Uterus (tissue), 4 donors: ENCODE results near the gene SEC63. TPM values are rescaled to one million over a fixed set of nuclear protein-coding genes. Genes with fewer than 3 reads are reported as not detected.
"Not testable (repeated sequence)": the region's sequence is repeated elsewhere in the genome, so short reads cannot be mapped to it uniquely, and the experiment has no call there.

Experiments
- DNase-seq, 2 donors: peaks; one replicate each; pipeline ENCODE4 v3.0.0-alpha.2; 2019 to 2020
- H3K27ac ChIP-seq, 2 donors: fragments of 200-600 bp; sonication (generic); 1 replicate in 1 of 2; 2 replicates in 1 of 2; pipeline ENCODE4 v1.5.1; 2016 to 2018
- H3K27me3 ChIP-seq, 2 donors: fragments of 200-600 bp; sonication (generic); one replicate each; pipeline ENCODE4 v1.5.1; 2018 to 2019; ENCODE audit warnings: control low read depth in 1 of 2
- H3K36me3 ChIP-seq, 2 donors: fragments of 200-600 bp; sonication (generic); one replicate each; pipeline ENCODE4 v1.5.1; 2019; ENCODE audit warnings: control low read depth in 1 of 2
- H3K4me1 ChIP-seq, 2 donors: fragments of 200-600 bp; sonication (generic); one replicate each; pipeline ENCODE4 v1.5.1; 2018 to 2019; ENCODE audit warnings: control low read depth in 1 of 2
- H3K4me3 ChIP-seq, 2 donors: fragments of 200-600 bp; sonication (generic); 1 replicate in 1 of 2; 2 replicates in 1 of 2; pipeline ENCODE4 v1.5.1; 2018 to 2019; ENCODE audit warnings: mild to moderate bottlenecking in 1 of 2
- H3K9me3 ChIP-seq, 2 donors: fragments of 200-600 bp; sonication (generic); one replicate each; pipeline ENCODE4 v1.5.1; 2019; ENCODE audit warnings: control low read depth in 1 of 2
- POLR2A ChIP-seq, 2 donors: fragments of 450-650 bp; IDR thresholded peaks; one replicate each; pipeline ENCODE4 v1.6.1; 2016; ENCODE audit warnings: antibody characterized with exemption in 2 of 2, mild to moderate bottlenecking in 1 of 2, moderate library complexity in 1 of 2
- intact Hi-C: fragments of 100-400 bp; cut with DNase I; formaldehyde crosslinking; loops from one replicate; pipeline ENCODE4 v1.15.1; 2023; ENCODE audit warnings: low total_unique reads
- total RNA-seq, 4 donors: library from RNA; depleted of rRNA in 3 of 4; stranded (reverse); fragments of >200 nt in 3 of 4; gene quantifications; one replicate each; pipeline versions ENCODE4 v1.1.0 to v1.2.4, GENCODE V29; 2014 to 2023
- TF ChIP-seq, protein P1 (sequence below), 4 experiments: fragments of 200-600 bp in 2 of 4; fragments of 450-650 bp in 2 of 4; sonication (generic) in 2 of 4; IDR thresholded peaks; one replicate each; pipeline ENCODE4 v1.5.1; 2016 to 2019; ENCODE audit warnings: antibody characterized with exemption in 4 of 4, mild to moderate bottlenecking in 2 of 4, moderate library complexity in 1 of 4
- donor health status: DM: yes; HTN: yes; CAD: no.

Gene SEC63
- total RNA-seq, 4 donors from 2014 or later, result 24.8 to 134 (median 44.4) TPM

DNA sequence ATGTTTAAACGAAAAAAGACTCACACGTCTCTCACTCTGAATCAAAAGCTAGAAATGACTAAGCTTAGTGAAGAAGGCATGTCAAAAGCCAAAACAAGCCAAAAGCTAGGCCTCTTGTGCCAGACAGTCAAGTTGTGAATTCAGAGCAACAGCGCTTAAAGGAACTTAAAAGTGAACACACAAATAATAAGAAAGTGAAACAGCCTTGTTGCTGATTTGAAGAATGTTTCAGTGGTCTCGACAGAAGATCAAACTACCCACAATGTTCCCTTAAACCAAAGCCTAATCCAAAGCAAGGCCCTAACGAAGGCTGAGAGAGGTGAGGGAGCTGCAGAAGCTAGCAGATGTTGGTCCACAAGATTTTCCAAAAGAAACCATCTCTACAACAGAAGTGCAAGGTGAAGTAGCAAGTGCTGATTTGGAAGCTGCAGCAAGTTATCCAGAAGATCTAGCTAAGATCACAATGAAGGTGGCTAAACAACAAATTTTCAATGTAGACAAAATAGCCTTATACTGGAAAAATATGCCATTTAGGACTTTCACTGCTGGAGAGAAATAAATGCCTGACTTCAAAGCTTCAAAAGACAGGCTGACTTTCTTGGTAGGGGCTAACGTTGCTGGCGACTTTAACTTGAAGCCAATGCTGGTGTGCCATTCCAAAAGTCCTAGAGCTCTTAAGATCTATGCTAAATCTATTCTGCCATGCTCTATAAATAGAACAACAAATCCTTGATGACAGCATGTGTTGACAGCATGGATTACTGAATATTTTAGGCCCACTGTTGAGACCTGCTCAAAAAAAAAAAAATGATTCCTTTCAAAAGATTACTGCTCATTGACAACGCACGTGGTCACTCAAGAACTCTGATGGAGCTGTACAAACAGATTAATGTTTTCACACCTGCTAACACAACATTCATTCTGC lies 40.3 kb downstream of the SEC63 start:
- DNase-seq, result no peak
- H3K4me3 ChIP-seq, result no peak overlapping the region
- no peaks in the 10 kb centered on the region for H3K4me1 ChIP-seq
- no peak overlapping the region for H3K27ac ChIP-seq
- H3K27me3 ChIP-seq, result no peaks in the 10 kb centered on the region
- H3K36me3 ChIP-seq, result no peaks in the 10 kb centered on the region
- H3K9me3 ChIP-seq, result peaks cover 0 to 5% of the 10 kb centered on the region in 2 donors
- no peak for TF ChIP-seq POLR2A (IDR thresholded peaks at IDR 0.05)
- TF ChIP-seq, protein P1, sequence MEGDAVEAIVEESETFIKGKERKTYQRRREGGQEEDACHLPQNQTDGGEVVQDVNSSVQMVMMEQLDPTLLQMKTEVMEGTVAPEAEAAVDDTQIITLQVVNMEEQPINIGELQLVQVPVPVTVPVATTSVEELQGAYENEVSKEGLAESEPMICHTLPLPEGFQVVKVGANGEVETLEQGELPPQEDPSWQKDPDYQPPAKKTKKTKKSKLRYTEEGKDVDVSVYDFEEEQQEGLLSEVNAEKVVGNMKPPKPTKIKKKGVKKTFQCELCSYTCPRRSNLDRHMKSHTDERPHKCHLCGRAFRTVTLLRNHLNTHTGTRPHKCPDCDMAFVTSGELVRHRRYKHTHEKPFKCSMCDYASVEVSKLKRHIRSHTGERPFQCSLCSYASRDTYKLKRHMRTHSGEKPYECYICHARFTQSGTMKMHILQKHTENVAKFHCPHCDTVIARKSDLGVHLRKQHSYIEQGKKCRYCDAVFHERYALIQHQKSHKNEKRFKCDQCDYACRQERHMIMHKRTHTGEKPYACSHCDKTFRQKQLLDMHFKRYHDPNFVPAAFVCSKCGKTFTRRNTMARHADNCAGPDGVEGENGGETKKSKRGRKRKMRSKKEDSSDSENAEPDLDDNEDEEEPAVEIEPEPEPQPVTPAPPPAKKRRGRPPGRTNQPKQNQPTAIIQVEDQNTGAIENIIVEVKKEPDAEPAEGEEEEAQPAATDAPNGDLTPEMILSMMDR (IDR thresholded peaks at IDR 0.05), result no peak
- intact Hi-C loops, result no loop called here

DNA sequence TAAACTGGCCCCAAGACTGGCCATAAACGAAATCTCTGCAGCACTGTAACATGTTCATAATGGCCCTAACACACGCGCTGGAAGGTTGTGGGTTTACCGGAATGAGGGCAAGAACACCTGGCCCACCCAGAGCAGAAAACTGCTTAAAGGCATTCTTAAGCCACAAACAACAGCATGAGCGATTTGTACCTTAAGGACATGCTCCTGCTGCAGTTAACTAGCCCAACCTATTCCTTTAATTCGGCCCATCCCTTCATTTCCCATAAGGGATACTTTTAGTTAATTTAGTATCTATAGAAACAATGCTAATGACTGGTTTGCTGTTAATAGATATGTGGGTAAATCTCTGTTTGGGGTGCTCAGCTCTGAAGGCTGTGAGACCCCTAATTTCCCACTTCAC lies 41.0 kb downstream of the SEC63 start:
- H3K27ac ChIP-seq, intact Hi-C loops, H3K4me3 ChIP-seq, H3K27me3 ChIP-seq, DNase-seq, H3K36me3 ChIP-seq, H3K4me1 ChIP-seq, H3K9me3 ChIP-seq: not testable (repeated sequence)

DNA sequence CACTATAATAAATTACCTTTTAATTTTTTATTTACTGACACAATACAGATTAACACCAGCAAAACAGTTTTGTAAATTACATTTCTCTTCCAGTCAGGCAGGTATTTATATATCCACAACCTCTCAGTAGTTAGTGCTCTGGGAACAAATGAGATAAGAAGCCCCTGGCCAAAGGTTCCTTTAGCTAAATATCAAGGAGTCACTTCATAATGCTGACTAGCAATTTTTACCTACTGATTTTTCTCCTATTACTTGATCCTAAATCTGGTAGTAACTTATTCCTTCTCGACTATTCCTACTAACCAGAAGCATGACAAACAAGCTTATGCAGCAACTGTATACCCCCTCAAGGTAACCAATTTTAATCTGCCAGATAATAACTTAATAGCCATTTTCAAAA lies 46.3 kb downstream of the SEC63 start:
- DNase-seq, result no peak
- no peaks in the 10 kb centered on the region for H3K9me3 ChIP-seq
- intact Hi-C loops, result no loop called here
- no peak overlapping the region for H3K27ac ChIP-seq
- no peaks in the 10 kb centered on the region for H3K36me3 ChIP-seq
- TF ChIP-seq POLR2A (IDR thresholded peaks at IDR 0.05), result no peak
- TF ChIP-seq, protein P1 (IDR thresholded peaks at IDR 0.05), result no peak
- H3K27me3 ChIP-seq, result no peaks in the 10 kb centered on the region
- H3K4me1 ChIP-seq, result no peaks in the 10 kb centered on the region
- H3K4me3 ChIP-seq, result no peak overlapping the region

DNA sequence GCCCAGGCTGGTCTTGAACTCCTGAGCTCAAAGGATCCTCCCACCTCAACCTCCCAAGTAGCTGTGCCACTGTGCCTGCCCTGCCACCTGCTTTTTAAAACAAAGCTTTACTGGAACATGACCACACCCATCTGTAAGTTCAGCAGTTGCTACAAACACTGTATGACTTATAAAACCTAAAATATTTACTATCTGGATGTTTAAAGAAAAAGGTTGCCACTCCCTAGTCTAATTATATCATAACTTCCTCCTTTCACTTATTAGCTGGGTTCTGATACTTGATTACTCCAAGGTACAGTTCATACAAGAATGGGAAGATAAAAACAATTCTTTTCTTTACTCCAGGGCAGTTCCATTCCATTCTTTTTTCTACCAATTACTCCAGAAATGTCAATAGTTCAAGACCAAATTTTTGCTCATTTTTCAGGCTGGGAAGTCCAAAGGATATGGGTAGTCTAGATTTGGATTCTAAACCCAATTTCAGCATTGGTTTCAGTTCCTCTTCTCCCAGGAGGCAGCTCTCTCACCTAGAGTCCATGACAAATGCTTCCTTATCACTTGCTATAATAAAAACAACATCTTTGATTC lies 63.1 kb downstream of the SEC63 start:
- H3K36me3 ChIP-seq, result no peaks in the 10 kb centered on the region
- H3K27ac ChIP-seq, result no peak overlapping the region
- intact Hi-C loops, result no loop called here
- TF ChIP-seq POLR2A (IDR thresholded peaks at IDR 0.05), result no peak
- TF ChIP-seq, protein P1 (IDR thresholded peaks at IDR 0.05), result no peak
- no peaks in the 10 kb centered on the region for H3K27me3 ChIP-seq
- no peak for DNase-seq
- no peaks in the 10 kb centered on the region for H3K4me1 ChIP-seq
- H3K9me3 ChIP-seq, result no peaks in the 10 kb centered on the region
- H3K4me3 ChIP-seq, result no peak overlapping the region

DNA sequence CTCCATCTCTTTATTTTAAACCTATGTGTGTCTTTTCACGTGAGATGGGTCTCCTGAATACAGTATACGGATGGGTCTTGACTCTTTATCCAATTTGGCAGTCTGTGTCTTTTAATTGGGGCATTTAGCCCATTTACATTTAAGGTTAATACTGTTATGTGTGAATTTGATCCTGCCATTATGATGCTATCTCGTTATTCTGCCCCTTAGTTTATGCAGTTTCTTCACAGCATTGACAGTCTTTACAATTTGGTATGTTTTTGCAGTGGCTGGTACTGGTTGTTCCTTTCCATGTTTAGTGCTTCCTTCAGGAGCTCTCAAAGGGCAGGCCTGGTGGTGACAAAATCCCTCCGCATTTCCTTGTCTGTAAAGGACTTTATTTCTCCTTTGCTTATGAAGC lies 67.6 kb downstream of the SEC63 start:
- H3K27ac ChIP-seq, H3K4me1 ChIP-seq, H3K9me3 ChIP-seq, H3K4me3 ChIP-seq, H3K27me3 ChIP-seq, DNase-seq, H3K36me3 ChIP-seq, intact Hi-C loops: not testable (repeated sequence)

DNA sequence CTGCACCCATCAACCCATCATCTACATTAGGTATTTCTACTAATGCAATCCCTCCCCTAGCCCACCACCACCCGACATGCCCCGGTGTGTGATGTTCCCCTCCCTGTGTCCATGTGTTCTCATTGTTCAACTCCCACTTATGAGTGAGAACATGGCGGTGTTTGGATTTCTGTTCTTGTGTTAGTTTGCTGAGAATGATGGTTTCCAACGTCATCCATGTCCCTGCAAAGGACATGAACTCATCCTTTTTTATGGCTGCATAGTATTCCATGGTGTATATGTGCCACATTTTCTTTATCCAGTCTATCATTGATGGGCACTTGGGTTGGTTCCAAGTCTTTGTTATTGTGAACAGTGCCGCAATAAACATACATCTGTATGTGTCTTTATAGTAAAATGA lies 72.1 kb downstream of the SEC63 start:
- H3K4me1 ChIP-seq, H3K9me3 ChIP-seq, intact Hi-C loops, H3K27ac ChIP-seq, H3K4me3 ChIP-seq, DNase-seq, H3K36me3 ChIP-seq, H3K27me3 ChIP-seq: not testable (repeated sequence)
